HepG2 (cell line): ENCODE measurements around the gene PTPRH.

Experiments
- MAX ChIP-seq: IDR thresholded peaks from 2 replicates; pipeline ENCODE4 v1.6.1; 2012; ENCODE audit warnings: inconsistent platforms
- ZNF546 ChIP-seq: sonication (generic); formaldehyde crosslinking; conservative IDR thresholded peaks from 2 replicates; pipeline ENCODE4 v1.8.1; 2023; ENCODE audit warnings: mild to moderate bottlenecking, missing genetic modification reagents
- ZNF589 ChIP-seq: sonication (generic); formaldehyde crosslinking; conservative IDR thresholded peaks from 2 replicates; pipeline ENCODE4 v1.8.0; 2022; ENCODE audit warnings: mild to moderate bottlenecking, moderate library complexity, missing genetic modification reagents

GRCh38 chr19:55133639-55134444 is 75.5 kb downstream of the PTPRH start:
- TF ChIP-seq ZNF589 (CRISPR knock-in tag) (no peak), MAX (no peak), ZNF546 (CRISPR knock-in tag) (no peak)
